ENCODE measurements around the gene MRE11.

GRCh38 chr11:94500181-94500580 is 6.5 kb upstream of the MRE11 start:
- no peak for TF ChIP-seq REST (IDR thresholded peaks at IDR 0.05)
- TF ChIP-seq SP1 (IDR thresholded peaks at IDR 0.05): no peak
- no peak for TF ChIP-seq CTCF (IDR thresholded peaks at IDR 0.05; ENCODE audit: low read depth, low read length, missing input control)
- no peak for TF ChIP-seq EGR1 (IDR thresholded peaks at IDR 0.05; ENCODE audit: low read depth in 2 of 2)
- TF ChIP-seq JUND (IDR thresholded peaks at IDR 0.05): no peak
- TF ChIP-seq MAX (IDR thresholded peaks at IDR 0.05): no peak
- no peak for TF ChIP-seq TAF1 (conservative IDR thresholded peaks at IDR 0.05)
- no peak for TF ChIP-seq FOXA1 (IDR thresholded peaks at IDR 0.05)

Measured in liver (tissue), 3 donors.